Neural progenitor cell (in vitro differentiated cells): Measurements from ENCODE around the gene JUND. TPM values are rescaled to one million over a fixed set of nuclear protein-coding genes. Genes with fewer than 3 reads are reported as not detected.

Experiments
- DNase-seq: peaks from one replicate; pipeline ENCODE4 v3.0.0-alpha.2; 2016; ENCODE audit warnings: low spot score
- H2AFZ ChIP-seq: fragments of 200-600 bp; sonication (generic); replicated peaks from 2 replicates; pipeline ENCODE4 v1.6.1; 2016; ENCODE audit warnings: antibody characterized with exemption
- H3F3A ChIP-seq: fragments of 200-600 bp; sonication (generic); 2 replicates; pipeline ENCODE4 v1.6.1; 2016; ENCODE audit warnings: antibody characterized with exemption, low read depth
- H3K27ac ChIP-seq: fragments of 200-600 bp; sonication (generic); 2 replicates; pipeline ENCODE4 v1.5.1; 2016; ENCODE audit warnings: mild to moderate bottlenecking
- H3K27me3 ChIP-seq: fragments of 200-600 bp; sonication (generic); 2 replicates; pipeline ENCODE4 v1.6.1; 2016; ENCODE audit warnings: mild to moderate bottlenecking, moderate library complexity
- H3K36me3 ChIP-seq: fragments of 200-600 bp; sonication (generic); 2 replicates; pipeline ENCODE4 v1.5.1; 2016
- H3K4me1 ChIP-seq: fragments of 200-600 bp; sonication (generic); 2 replicates; pipeline ENCODE4 v1.6.1; 2016; ENCODE audit warnings: mixed run types
- H3K4me2 ChIP-seq: fragments of 200-600 bp; sonication (generic); 2 replicates; pipeline ENCODE4 v1.6.1; 2016
- H3K4me3 ChIP-seq: fragments of 200-600 bp; sonication (generic); 2 replicates; pipeline ENCODE4 v1.5.1; 2016
- H3K79me2 ChIP-seq: fragments of 200-600 bp; sonication (generic); 2 replicates; pipeline ENCODE4 v1.6.1; 2016; ENCODE audit warnings: low read depth
- H3K9ac ChIP-seq: fragments of 200-600 bp; sonication (generic); 2 replicates; pipeline ENCODE4 v1.6.1; 2016
- H3K9me3 ChIP-seq: fragments of 200-600 bp; sonication (generic); 2 replicates; pipeline ENCODE4 v1.5.1; 2016; ENCODE audit warnings: low read depth
- H4K20me1 ChIP-seq: fragments of 200-600 bp; sonication (generic); 2 replicates; pipeline ENCODE4 v1.6.1; 2016; ENCODE audit warnings: low read depth
- H3K27ac Mint-ChIP-seq: 3 replicates; pipeline ENCODE4 v1.8.0; 2021; ENCODE audit warnings: mixed read lengths
- H3K27me3 Mint-ChIP-seq: 2 replicates; pipeline ENCODE4 v1.8.0; 2022; ENCODE audit warnings: low read depth, mild to moderate bottlenecking, inconsistent platforms, moderate library complexity, mixed read lengths; ENCODE audit not compliant: insufficient read depth
- H3K36me3 Mint-ChIP-seq: 3 replicates; pipeline ENCODE4 v1.8.0; 2021; ENCODE audit warnings: mixed read lengths
- H3K4me1 Mint-ChIP-seq: 3 replicates; pipeline ENCODE4 v1.8.0; 2021; ENCODE audit warnings: mixed read lengths
- H3K4me3 Mint-ChIP-seq: 3 replicates; pipeline ENCODE4 v1.8.0; 2021; ENCODE audit warnings: mild to moderate bottlenecking, moderate library complexity, mixed read lengths
- H3K9me3 Mint-ChIP-seq: 3 replicates; pipeline ENCODE4 v1.8.0; 2020; ENCODE audit warnings: mixed read lengths
- CTCF ChIP-seq: fragments of 200-600 bp; sonication (generic); IDR thresholded peaks from 2 replicates; pipeline ENCODE4 v1.5.1; 2017; ENCODE audit warnings: antibody characterized with exemption, mild to moderate bottlenecking
- EZH2 ChIP-seq: fragments of 200-600 bp; sonication (generic); IDR thresholded peaks from 2 replicates; pipeline ENCODE4 v1.6.1; 2017; ENCODE audit warnings: antibody characterized with exemption, mild to moderate bottlenecking, moderate library complexity
- EZH2phosphoT487 ChIP-seq: fragments of 200-600 bp; sonication (generic); IDR thresholded peaks from 2 replicates; pipeline ENCODE4 v1.6.1; 2017; ENCODE audit warnings: antibody characterized with exemption
- total RNA-seq: library from RNA; depleted of rRNA; stranded (reverse); fragments of >200 nt; gene quantifications from 2 replicates; pipeline ENCODE4 v1.2.3, GENCODE V29; 2015; ENCODE audit warnings: low replicate concordance

JUND gene
- total RNA-seq, 1 donor from 2014 or later = 51.7 TPM

- Mint-ChIP-seq H3K27ac (no peak overlapping the region), H3K27me3 (peaks cover 32% of the 10 kb centered on the region), H3K4me3 (no peak overlapping the region), H3K4me1 (peaks cover 6% of the 10 kb centered on the region), H3K36me3 (no peaks in the 10 kb centered on the region), H3K9me3 (peaks cover 6% of the 10 kb centered on the region)
- H3K4me1 ChIP-seq = no peaks in the 10 kb centered on the region
- peaks cover 19% of the 10 kb centered on the region for H4K20me1 ChIP-seq
- H3K9me3 ChIP-seq = no peaks in the 10 kb centered on the region
- H3K9ac ChIP-seq = no peak overlapping the region
- H3K27ac ChIP-seq = no peak overlapping the region
- H2AFZ ChIP-seq = no peak overlapping the region
- no peak for DNase-seq
- H3K4me2 ChIP-seq = no peak overlapping the region
- no peaks in the 10 kb centered on the region for H3K79me2 ChIP-seq
- H3F3A ChIP-seq = peaks cover 18% of the 10 kb centered on the region
- TF ChIP-seq EZH2 (no peak), CTCF (no peak)
- no peaks in the 10 kb centered on the region for H3K36me3 ChIP-seq
- no peak overlapping the region for H3K4me3 ChIP-seq
- peaks cover 53% of the 10 kb centered on the region for H3K27me3 ChIP-seq
Observed at GRCh38 chr19:18234194-18234593, 47.2 kb downstream of the JUND start.

DNA sequence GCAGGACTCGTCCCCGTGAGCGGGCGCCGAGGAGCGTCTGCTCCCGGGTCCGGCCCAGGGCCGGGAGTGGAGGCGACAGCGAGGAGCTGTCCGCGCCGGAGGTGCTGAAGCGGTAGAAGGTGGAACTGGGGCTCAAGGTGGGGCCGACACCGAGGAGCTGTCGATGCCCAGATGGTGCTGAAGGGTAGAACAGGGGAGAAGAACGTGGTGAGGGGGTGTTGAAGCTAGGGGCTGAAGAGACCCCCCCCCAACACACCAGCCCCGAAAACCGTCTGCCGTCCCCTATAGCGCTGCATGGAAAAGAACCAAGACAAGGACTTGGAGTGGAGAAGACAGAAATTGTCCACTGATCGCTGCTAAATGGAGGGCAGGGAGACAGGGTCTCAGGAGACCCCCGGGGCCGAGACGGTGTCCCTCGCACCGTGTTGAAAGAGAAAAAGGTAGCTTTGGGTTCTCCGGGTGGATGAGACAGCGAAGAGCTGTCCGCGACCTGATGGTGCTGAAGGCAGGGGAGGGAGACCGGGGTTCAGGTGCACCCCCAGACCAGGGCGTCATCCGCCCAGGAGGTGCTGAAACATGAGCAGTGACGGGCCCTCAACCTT is 48.1 kb downstream of the JUND start:
- Histone ChIP-seq H3K4me1 (no peaks in the 10 kb centered on the region), H3K4me2 (peak overlapping the region; percentile 82), H3K27me3 (peaks cover 49% of the 10 kb centered on the region), H3K27ac (no peak overlapping the region), H3F3A (peaks cover 19% of the 10 kb centered on the region), H2AFZ (no peak overlapping the region), H3K4me3 (peak overlapping the region; percentile 37), H3K9ac (no peak overlapping the region), H4K20me1 (peaks cover 15% of the 10 kb centered on the region), H3K9me3 (no peaks in the 10 kb centered on the region), H3K36me3 (no peaks in the 10 kb centered on the region), H3K79me2 (no peaks in the 10 kb centered on the region)
- peaks cover 6% of the 10 kb centered on the region for H3K4me1 Mint-ChIP-seq
- TF ChIP-seq EZH2phosphoT487 (no peak), CTCF (no peak), EZH2 (peak; percentile 59)
- no peak overlapping the region for H3K27ac Mint-ChIP-seq
- peaks cover 31% of the 10 kb centered on the region for H3K27me3 Mint-ChIP-seq
- H3K4me3 Mint-ChIP-seq = no peak overlapping the region
- H3K9me3 Mint-ChIP-seq = peaks cover 6% of the 10 kb centered on the region
- peak; percentile 96 for DNase-seq
- H3K36me3 Mint-ChIP-seq = no peaks in the 10 kb centered on the region

DNA sequence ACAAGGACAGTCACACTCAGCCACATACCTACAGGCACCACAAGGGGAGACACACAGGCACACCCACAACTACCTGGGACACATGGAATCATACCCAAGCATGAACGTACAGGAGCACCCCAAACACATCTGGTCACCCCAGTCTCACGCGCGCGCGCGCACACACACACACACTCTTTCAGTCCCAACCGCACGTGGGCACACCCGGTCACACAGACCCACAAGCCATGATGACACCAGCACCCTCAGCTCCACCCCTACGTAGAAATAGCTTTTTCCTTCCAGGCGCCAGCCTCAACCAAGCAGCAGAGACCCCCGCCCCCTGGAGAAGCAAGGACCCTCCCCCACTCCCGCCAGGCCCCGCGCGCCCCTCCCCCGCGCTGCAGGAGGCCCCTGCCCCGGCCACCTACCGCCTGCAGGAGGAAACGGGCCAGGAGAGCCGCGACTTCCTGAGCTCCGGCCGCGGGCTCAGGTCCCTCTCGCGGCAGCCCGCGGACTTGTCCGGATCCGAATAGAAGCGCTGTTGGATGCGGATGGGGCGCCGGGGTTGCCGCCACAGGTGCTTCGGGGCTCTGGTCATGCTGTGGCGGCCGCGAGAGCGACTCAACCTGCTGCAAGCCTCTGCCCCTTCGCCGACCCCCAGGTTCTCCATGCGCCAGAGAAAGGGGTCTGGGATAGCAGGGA is 48.7 kb downstream of the JUND start:
- Histone ChIP-seq H3F3A (peaks cover 19% of the 10 kb centered on the region), H3K27me3 (peaks cover 51% of the 10 kb centered on the region), H3K27ac (no peak overlapping the region), H3K4me1 (no peaks in the 10 kb centered on the region), H3K9me3 (no peaks in the 10 kb centered on the region), H3K4me3 (peak overlapping the region; percentile 37), H3K9ac (no peak overlapping the region), H2AFZ (no peak overlapping the region), H4K20me1 (peaks cover 15% of the 10 kb centered on the region), H3K36me3 (no peaks in the 10 kb centered on the region), H3K4me2 (peak overlapping the region; percentile 82), H3K79me2 (no peaks in the 10 kb centered on the region)
- DNase-seq = no peak
- Mint-ChIP-seq H3K4me3 (peak overlapping the region; percentile 74), H3K27me3 (peaks cover 34% of the 10 kb centered on the region), H3K9me3 (peaks cover 6% of the 10 kb centered on the region), H3K27ac (no peak overlapping the region), H3K36me3 (no peaks in the 10 kb centered on the region), H3K4me1 (peaks cover 6% of the 10 kb centered on the region)
- peak; percentile 47 for TF ChIP-seq CTCF
- TF ChIP-seq EZH2phosphoT487 = no peak
- no peak for TF ChIP-seq EZH2
